Liver (tissue), 9 donors: ENCODE data around the gene PAK4. TPM values are rescaled to one million over a fixed set of nuclear protein-coding genes. Genes with fewer than 3 reads are reported as not detected.

Source experiments
- DNase-seq: peaks from one replicate; pipeline ENCODE4 v3.0.0-alpha.2; 2017; ENCODE audit warnings: low spot score
- H3K27ac ChIP-seq, 2 donors: one replicate each; pipeline ENCODE4 v1.7.0; 2013; ENCODE audit warnings: inconsistent platforms in 2 of 2, low read length in 2 of 2, control low read depth in 1 of 2, low read depth in 1 of 2, mild to moderate bottlenecking in 1 of 2
- H3K27me3 ChIP-seq, 4 donors: one replicate each; pipeline versions ENCODE4 v1.6.1 to v1.7.0; 2013; ENCODE audit warnings: low read length in 3 of 4, inconsistent platforms in 1 of 4, mild to moderate bottlenecking in 1 of 4, moderate library complexity in 1 of 4; ENCODE audit not compliant: control insufficient read depth in 4 of 4, insufficient read depth in 4 of 4
- H3K36me3 ChIP-seq, 4 donors: one replicate each; pipeline versions ENCODE4 v1.6.1 to v1.7.0; 2013; ENCODE audit warnings: low read length in 3 of 4, mild to moderate bottlenecking in 3 of 4, low read depth in 1 of 4, moderate library complexity in 1 of 4; ENCODE audit not compliant: control insufficient read depth in 4 of 4, insufficient read depth in 3 of 4
- H3K4me1 ChIP-seq, 4 donors: one replicate each; pipeline versions ENCODE4 v1.6.1 to v1.7.0; 2013; ENCODE audit warnings: low read length in 3 of 4, mild to moderate bottlenecking in 3 of 4, moderate library complexity in 1 of 4; ENCODE audit not compliant: control insufficient read depth in 4 of 4, insufficient read depth in 4 of 4
- H3K4me3 ChIP-seq, 3 donors: one replicate each; pipeline versions ENCODE4 v1.6.1 to v1.7.0; 2013; ENCODE audit warnings: low read length in 3 of 3, control low read depth in 1 of 3, low read depth in 1 of 3, mild to moderate bottlenecking in 1 of 3
- H3K9ac ChIP-seq, 2 donors: one replicate each; pipeline ENCODE4 v1.7.0; 2013; ENCODE audit warnings: low read length in 2 of 2, mild to moderate bottlenecking in 2 of 2, moderate library complexity in 2 of 2, control low read depth in 1 of 2, low read depth in 1 of 2
- H3K9me3 ChIP-seq, 4 donors: one replicate each; pipeline versions ENCODE4 v1.6.1 to v1.7.0; 2013; ENCODE audit warnings: low read length in 3 of 4; ENCODE audit not compliant: control insufficient read depth in 4 of 4
- HNF4A ChIP-seq, 2 donors: conservative IDR thresholded peaks; 2 replicates each; pipeline ENCODE4 v1.6.1; 2016; ENCODE audit warnings: antibody characterized with exemption in 2 of 2, mild to moderate bottlenecking in 2 of 2
- JUND ChIP-seq, 2 donors: IDR thresholded peaks; 2 replicates each; pipeline ENCODE4 v1.6.1; 2016; ENCODE audit warnings: antibody characterized with exemption in 2 of 2
- NR2F2 ChIP-seq: IDR thresholded peaks from 2 replicates; pipeline ENCODE4 v1.6.1; 2016; ENCODE audit warnings: antibody characterized with exemption
- RXRA ChIP-seq, 2 donors: IDR thresholded peaks; 2 replicates each; pipeline ENCODE4 v1.6.1; 2017 to 2018; ENCODE audit warnings: antibody characterized with exemption in 2 of 2, mild to moderate bottlenecking in 1 of 2
- TAF1 ChIP-seq: conservative IDR thresholded peaks from 2 replicates; pipeline ENCODE4 v1.6.1; 2016; ENCODE audit warnings: antibody characterized with exemption, mild to moderate bottlenecking
- YY1 ChIP-seq: IDR thresholded peaks from 2 replicates; pipeline ENCODE4 v1.6.1; 2016; ENCODE audit warnings: antibody characterized with exemption, mild to moderate bottlenecking
- WGBS: extraction: QIAGEN DNeasy Blood & Tissue Kit; methylation state at CpG from one replicate; pipeline ENCODE4 v1.1.7; 2013; 5-methylcytosine and 5-hydroxymethylcytosine counted together
- polyA plus RNA-seq, 2 donors: library from polyadenylated mRNA; stranded (reverse) in 1 of 2; unstranded in 1 of 2; fragments of 200-250 nt in 1 of 2; fragments of >200 nt in 1 of 2; fragmentation: Nextera tagmentation in 1 of 2; extraction: Ambion mirVana in 1 of 2; gene quantifications; one replicate each; pipeline versions ENCODE4 v1.2.1 to v1.2.3, GENCODE V29; 2013 to 2015
- total RNA-seq, 2 donors: library from RNA; depleted of rRNA; stranded (reverse); fragments of >200 nt; gene quantifications; one replicate each; pipeline ENCODE4 v1.2.3, GENCODE V29; 2014
- TF ChIP-seq, protein P1 (sequence below): IDR thresholded peaks from 2 replicates; pipeline ENCODE4 v1.6.1; 2016; ENCODE audit warnings: antibody characterized with exemption
- TF ChIP-seq, protein P2 (sequence below): IDR thresholded peaks from 2 replicates; pipeline ENCODE4 v1.6.1; 2016; ENCODE audit warnings: antibody characterized with exemption
- TF ChIP-seq, protein P3 (sequence below): fragments of 150-350 bp; IDR thresholded peaks from 2 replicates; pipeline ENCODE4 v1.5.1; 2017; ENCODE audit warnings: improper control_type of control experiment, low read depth, low read length; ENCODE audit not compliant: missing input control
- TF ChIP-seq, protein P4 (sequence below): IDR thresholded peaks from 2 replicates; pipeline ENCODE4 v1.6.1; 2016; ENCODE audit warnings: antibody characterized with exemption, mild to moderate bottlenecking
- donor health status: healthy.
- donor health status: healthy.
- donor health status: healthy.
- donor health status: healthy.
- donor health status: healthy.

PAK4 gene
- total and polyA plus RNA-seq, 4 donors = 5.4 to 16.6 (median 7.7) TPM

DNA sequence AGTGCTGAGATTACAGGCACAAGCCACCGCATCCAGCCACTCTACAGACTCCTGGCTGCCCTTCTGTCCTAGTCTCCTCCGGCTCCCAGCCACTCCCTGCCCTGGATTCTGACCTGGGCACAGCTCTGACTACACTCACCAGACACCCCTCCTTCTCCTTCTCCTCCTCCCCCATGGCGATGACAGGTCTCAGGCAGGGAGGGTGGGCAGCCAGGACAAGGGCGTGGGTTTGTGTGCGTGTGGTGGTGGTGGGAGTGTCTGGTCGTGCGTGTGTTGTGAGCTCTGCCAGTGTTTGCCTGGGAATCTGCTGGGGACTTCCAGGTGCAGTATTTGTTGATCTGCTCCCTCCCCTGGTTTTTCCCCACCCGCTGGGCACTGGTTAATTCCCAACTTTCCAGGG is 68.2 kb downstream of the PAK4 start:
- H3K4me3 ChIP-seq = no peak overlapping the region
- H3K9ac ChIP-seq = no peak overlapping the region
- H3K9me3 ChIP-seq = no peaks in the 10 kb centered on the region
- DNase-seq = no peak
- no peaks in the 10 kb centered on the region for H3K36me3 ChIP-seq
- TF ChIP-seq RXRA (IDR thresholded peaks at IDR 0.05) (peak in 1 of 2 donors; percentile 19), HNF4A (conservative IDR thresholded peaks at IDR 0.05) (peak in 1 of 2 donors; percentile 29), YY1 (no peak)
- 25% methylated on average over 8 of the region's 8 CpGs for WGBS
- H3K27me3 ChIP-seq = peaks cover 0 to 17% (median 4%) of the 10 kb centered on the region in 4 donors
- H3K27ac ChIP-seq = peak overlapping the region in 1 of 2 donors; percentile 12
- H3K4me1 ChIP-seq = peaks cover 0 to 7% (median 2%) of the 10 kb centered on the region in 4 donors

DNA sequence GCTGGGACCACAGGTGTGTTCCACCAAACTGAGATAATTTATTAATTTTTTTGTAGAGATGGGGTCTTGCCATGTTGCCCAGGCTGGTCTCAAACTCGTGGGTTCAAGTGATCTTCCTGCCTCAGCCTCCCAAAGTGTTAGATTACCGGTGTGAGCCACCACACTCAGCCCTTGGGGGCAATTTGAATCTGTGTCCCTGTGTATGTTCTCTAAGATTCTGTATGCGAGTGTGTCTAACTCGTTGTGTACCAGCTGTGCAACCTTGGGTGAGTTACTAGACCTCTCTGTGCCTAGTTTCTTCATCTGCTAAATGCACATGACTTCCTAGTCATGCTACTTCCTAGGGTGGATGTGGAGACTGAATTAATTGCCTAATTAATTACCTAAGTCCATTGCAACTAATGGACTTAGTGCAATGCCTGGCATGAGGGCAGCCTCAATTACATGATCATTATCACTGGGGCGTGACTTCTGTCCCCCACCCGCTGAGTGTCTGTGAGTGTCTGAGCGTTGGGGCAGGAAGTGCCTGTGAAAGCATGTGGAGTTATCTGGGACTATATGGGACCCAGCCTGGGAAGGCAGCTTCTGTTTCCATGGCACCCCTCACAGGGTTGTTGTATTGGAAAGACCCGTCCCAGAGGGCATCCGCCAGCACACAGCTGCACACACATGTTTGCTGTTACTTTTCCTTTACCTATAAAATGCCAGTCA is 69.4 kb downstream of the PAK4 start:
- Histone ChIP-seq H3K27ac (no peak overlapping the region), H3K9ac (no peak overlapping the region), H3K9me3 (no peaks in the 10 kb centered on the region), H3K4me1 (peaks cover 0 to 10% (median 2%) of the 10 kb centered on the region in 4 donors), H3K27me3 (peaks cover 0 to 17% (median 4%) of the 10 kb centered on the region in 4 donors), H3K4me3 (no peak overlapping the region), H3K36me3 (no peaks in the 10 kb centered on the region)
- no peak for TF ChIP-seq TAF1
- TF ChIP-seq, protein P1, sequence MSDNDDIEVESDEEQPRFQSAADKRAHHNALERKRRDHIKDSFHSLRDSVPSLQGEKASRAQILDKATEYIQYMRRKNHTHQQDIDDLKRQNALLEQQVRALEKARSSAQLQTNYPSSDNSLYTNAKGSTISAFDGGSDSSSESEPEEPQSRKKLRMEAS = no peak
- no peak for DNase-seq
- WGBS = 50% methylated on average over 9 of the region's 9 CpGs

DNA sequence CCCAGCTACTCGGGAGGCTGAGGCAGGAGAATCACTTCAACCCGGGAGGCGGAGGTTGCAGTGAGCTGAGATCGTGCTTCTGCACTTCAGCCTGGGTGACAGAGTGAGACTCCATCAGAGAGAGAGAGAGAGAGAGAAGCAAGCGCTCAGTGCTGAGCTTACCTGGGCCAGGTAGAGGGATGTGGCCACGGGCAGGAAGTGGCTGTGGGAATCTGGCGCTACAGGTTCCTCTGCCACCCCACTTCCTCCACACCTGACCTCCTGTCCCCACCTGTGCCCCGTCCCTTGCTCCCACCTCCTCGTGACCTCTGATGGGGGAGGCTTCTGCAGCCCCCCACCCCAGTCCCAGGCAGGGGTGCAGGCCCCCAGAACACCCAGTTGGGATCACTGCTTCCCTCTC is 70.2 kb downstream of the PAK4 start:
- Histone ChIP-seq H3K4me3 (no peak overlapping the region), H3K27ac (no peak overlapping the region), H3K27me3 (peaks cover 0 to 17% (median 4%) of the 10 kb centered on the region in 4 donors), H3K9me3 (no peaks in the 10 kb centered on the region), H3K36me3 (no peaks in the 10 kb centered on the region), H3K4me1 (peaks cover 0 to 10% (median 2%) of the 10 kb centered on the region in 4 donors), H3K9ac (no peak overlapping the region)
- TF ChIP-seq HNF4A (conservative IDR thresholded peaks at IDR 0.05) (no peak), YY1 (no peak), JUND (IDR thresholded peaks at IDR 0.05) (no peak), NR2F2 (no peak), RXRA (IDR thresholded peaks at IDR 0.05) (no peak), TAF1 (no peak)
- TF ChIP-seq, protein P2, sequence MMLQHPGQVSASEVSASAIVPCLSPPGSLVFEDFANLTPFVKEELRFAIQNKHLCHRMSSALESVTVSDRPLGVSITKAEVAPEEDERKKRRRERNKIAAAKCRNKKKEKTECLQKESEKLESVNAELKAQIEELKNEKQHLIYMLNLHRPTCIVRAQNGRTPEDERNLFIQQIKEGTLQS = no peak
- TF ChIP-seq, protein P3, sequence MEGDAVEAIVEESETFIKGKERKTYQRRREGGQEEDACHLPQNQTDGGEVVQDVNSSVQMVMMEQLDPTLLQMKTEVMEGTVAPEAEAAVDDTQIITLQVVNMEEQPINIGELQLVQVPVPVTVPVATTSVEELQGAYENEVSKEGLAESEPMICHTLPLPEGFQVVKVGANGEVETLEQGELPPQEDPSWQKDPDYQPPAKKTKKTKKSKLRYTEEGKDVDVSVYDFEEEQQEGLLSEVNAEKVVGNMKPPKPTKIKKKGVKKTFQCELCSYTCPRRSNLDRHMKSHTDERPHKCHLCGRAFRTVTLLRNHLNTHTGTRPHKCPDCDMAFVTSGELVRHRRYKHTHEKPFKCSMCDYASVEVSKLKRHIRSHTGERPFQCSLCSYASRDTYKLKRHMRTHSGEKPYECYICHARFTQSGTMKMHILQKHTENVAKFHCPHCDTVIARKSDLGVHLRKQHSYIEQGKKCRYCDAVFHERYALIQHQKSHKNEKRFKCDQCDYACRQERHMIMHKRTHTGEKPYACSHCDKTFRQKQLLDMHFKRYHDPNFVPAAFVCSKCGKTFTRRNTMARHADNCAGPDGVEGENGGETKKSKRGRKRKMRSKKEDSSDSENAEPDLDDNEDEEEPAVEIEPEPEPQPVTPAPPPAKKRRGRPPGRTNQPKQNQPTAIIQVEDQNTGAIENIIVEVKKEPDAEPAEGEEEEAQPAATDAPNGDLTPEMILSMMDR = no peak
- TF ChIP-seq, protein P4, sequence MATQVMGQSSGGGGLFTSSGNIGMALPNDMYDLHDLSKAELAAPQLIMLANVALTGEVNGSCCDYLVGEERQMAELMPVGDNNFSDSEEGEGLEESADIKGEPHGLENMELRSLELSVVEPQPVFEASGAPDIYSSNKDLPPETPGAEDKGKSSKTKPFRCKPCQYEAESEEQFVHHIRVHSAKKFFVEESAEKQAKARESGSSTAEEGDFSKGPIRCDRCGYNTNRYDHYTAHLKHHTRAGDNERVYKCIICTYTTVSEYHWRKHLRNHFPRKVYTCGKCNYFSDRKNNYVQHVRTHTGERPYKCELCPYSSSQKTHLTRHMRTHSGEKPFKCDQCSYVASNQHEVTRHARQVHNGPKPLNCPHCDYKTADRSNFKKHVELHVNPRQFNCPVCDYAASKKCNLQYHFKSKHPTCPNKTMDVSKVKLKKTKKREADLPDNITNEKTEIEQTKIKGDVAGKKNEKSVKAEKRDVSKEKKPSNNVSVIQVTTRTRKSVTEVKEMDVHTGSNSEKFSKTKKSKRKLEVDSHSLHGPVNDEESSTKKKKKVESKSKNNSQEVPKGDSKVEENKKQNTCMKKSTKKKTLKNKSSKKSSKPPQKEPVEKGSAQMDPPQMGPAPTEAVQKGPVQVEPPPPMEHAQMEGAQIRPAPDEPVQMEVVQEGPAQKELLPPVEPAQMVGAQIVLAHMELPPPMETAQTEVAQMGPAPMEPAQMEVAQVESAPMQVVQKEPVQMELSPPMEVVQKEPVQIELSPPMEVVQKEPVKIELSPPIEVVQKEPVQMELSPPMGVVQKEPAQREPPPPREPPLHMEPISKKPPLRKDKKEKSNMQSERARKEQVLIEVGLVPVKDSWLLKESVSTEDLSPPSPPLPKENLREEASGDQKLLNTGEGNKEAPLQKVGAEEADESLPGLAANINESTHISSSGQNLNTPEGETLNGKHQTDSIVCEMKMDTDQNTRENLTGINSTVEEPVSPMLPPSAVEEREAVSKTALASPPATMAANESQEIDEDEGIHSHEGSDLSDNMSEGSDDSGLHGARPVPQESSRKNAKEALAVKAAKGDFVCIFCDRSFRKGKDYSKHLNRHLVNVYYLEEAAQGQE = no peak
- DNase-seq = no peak
- WGBS = 48% methylated on average over 9 of the region's 9 CpGs
